NCI-H748 treated with DMSO at 0.1 percent for 48 hours (cell line): Measurements from ENCODE around the gene TBC1D1.

ENCODE experiments used
- DNase-seq: peaks from one replicate; lab custom pipeline; 2025; lab: John Stamatoyannopoulos, UW

TBC1D1 gene

DNA sequence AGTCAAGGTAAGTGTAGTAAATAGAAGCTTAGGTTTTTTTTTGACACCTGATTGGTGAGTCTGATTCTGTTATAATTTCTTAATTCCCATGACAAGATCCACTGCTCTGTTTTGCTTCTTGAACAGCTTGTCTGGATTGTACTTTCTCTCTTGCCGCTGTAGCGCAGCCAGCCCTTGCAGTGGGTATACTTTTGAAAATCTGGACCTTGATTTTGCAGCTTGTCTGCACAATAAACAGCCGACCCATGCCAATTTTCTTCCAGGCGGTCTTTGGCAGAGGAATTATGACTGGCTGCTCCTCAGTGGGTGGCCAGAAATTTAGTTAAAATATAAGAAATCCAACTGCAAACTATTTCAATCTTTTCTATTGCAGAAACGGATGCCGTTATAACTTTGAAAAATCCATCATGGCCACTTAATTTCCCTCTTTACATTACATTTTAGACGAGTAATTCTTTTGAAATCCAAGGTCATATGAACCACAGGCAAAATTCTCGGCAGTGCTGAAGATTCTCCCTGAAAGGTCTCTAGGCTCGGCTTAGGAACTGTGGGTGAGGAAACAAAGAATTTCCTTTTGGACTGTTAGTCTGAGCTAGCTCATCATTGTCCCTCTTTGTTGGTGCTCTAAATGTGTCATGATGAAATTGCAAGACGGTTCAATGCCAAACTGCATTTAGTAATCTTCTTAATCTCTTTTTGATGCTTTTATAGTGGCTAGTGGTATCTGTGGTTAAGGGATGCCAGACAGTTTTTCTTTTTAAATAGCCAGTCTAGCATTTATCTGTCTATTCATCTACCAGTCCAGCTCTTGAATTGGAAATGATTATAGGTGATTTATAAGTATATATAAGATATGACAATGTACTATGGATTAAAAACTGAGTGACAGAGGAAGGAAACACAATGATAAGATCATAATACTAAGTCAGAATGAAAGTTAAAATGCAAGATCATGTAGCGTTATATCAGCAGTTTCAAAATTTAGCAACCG, 37.8 kb downstream of the TBC1D1 start:
- DNase-seq, result no peak

DNA sequence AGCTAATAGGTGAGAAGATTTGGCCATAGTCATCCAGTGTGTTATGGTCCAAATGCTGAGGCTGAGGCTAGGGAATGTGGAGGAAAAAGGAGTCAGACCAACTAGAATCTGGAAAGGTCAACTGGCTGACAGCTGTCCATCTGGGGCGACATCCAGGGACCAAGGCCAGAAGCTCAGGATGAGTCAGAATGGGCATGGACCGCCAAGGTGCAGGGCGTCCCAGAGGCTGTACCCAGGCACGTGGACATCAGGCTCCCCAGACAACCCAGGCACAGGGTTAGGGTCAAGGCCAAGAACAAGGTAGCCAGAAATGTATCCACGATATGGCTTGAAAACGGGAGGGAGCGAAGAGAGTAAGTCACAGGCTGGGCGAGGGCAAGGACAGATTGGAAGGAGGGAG, 43.2 kb downstream of the TBC1D1 start:
- DNase-seq, result no peak

DNA sequence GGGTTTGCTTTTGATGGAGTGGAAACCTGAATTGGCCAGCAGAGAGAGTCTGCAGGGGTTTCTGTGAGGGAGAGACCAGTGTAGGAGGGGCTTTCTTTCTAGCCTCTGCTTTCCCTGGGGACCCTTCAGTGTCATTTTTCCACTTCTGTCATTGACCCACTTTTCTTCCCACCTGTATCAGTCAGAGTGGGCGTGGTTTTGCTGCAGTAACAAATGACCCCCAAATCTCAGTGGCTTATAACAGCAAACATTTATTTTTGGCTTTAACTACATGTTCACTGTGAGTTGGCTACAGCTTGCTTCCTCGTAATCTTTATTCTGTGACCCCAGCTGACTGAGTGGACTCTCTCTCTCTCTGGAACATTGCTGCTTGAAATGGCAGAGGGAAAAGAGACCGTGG, 43.7 kb downstream of the TBC1D1 start:
- DNase-seq, result no peak

DNA sequence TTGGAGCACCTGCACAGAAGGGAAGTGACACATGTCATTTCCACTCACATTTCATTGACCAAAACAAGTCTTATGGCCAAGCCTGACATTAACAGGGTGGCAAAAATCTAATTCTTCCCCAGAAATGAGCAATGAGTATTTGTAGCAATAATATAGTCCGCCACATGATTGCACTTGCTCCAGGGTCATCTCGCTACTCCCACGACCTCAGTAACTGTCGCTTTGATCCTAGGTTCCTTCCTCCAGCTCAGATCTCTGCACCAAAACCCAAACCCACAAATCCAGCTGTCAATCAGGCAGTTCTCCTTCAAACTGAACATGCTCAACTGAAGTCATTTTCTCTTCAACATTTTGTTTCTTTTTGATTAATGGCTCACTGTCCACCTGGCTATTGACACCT, 44.1 kb downstream of the TBC1D1 start:
- no peak for DNase-seq

DNA sequence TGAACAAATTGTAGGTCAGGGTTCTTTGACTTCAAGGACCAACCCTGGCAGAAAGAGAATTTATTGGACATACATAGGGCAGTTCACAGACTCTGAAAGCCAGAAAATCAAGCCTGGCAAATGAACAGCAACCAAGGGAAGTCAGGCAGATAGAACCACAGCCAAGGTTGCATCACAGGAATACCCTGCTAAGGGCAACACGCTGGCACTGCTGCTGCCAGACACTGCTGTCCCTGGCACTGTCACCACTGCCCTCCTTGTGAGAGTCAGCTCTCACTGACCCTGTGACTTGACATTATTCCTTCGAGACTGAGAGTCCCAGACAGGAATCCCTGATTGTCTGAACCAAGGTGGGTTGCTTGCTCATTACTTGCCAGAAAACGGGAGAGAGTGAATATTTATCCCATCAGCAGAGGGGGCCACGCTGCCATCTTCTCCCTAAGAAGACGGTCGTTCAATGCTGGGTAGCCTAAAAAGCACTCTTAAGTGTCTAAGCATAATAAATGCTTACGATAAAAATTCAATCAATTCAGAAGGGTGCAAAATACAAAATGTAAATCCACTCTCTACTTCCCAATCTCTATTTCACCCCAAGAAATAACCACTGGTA, 46.1 kb downstream of the TBC1D1 start:
- no peak for DNase-seq

DNA sequence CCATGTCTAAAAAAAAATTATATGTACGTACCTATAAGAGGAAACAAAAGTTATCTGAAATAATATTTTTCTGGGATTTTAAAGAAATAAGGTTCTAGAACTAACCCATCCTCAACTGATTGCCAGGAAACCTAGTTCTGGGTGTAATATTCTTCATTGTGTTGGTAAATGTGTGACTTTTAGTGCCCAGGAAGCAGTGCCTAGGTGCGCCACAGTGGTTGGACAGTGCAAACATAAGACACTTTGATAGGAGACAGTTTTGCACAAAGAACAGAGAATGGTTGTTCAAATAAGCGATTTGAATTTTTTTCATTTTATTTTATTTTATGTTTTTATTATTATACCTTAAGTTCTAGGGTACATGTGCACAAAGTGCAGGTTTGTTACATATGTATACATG, 47.3 kb downstream of the TBC1D1 start:
- no peak for DNase-seq

DNA sequence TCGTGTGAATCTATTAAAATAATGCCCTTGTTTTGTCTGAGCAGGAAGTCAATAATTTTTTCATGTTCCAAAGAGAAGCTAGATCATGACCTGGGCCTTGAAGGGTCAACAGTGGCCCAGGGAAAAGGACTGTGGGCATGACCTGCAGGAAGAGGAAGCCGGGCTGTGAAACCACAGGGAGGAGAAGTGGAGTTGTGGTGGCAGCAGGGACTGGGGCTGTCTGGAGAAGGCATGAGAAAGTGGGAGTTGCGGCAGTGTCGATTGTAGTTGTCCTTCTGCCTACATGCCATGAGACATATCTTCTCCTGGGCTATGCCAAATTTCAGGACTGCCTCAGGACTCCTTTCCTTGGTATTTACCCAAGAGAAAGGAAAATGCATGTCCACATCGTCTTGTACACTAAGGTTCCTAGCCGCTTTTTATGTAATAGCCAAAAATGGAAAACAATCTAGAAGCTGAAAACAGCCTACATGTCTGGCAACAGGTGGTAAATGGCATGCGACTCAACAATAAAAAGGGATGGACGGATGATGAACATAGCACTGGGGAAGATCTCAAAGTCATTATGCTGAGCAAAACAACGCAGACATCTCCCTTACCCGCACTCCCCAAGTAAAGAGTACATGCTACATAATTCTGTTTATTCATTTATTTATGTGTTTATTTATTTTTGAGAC, 55.8 kb downstream of the TBC1D1 start:
- DNase-seq, result no peak

DNA sequence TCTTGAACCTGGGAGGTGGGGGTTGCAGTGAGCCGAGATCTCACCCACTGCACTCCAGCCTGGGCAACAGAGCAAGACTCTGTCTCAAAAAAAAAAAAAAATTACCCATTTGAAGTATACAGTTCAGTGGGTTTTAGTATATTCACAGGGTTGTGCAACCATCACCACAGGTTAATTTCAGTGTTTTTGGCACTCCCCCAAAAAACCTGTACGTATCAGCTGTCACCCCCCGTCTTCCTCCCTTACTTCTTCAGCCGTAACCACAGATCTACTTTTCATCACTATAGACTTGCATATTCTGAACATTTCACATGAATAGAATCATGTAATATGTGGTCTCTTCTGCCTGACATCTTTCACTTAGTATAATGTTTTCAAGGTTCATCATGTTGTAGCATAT, 57.7 kb downstream of the TBC1D1 start:
- DNase-seq, result no peak

DNA sequence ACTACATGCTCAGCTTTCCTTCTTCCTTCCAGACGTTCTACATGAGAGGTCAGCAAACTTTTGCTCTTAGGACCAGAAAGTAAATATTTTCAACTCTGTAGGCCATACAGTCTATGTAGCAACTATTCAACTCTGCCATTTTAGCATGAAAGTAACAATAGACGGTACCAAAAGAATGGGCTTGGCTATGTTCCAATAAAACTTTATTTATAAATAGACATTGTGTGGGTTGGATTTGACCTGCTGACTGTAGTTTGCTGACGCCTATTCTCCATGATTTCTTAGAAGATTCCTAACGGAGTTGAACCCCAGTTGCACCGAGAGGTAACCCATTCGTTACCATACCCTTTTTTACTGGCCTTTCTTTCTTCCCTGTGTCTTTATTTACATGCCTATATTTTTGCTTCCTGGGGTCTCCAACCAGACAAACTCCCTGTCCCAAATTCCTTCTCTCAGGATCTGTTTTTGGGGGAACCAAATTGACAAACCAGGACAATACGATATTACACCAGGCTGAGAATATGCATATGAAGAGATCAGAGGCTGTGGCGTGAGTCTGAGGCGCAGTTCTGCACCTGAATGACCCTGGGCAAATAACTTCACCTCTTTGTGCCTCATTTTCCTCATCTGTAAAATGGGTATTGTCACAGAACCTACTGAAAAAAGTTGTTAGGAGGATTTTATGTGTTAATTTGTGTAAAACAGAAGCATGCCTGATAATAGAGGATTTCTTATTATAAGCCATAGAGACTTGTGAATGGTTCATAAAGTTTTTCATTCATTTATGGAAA, 58.9 kb downstream of the TBC1D1 start:
- DNase-seq, result no peak

DNA sequence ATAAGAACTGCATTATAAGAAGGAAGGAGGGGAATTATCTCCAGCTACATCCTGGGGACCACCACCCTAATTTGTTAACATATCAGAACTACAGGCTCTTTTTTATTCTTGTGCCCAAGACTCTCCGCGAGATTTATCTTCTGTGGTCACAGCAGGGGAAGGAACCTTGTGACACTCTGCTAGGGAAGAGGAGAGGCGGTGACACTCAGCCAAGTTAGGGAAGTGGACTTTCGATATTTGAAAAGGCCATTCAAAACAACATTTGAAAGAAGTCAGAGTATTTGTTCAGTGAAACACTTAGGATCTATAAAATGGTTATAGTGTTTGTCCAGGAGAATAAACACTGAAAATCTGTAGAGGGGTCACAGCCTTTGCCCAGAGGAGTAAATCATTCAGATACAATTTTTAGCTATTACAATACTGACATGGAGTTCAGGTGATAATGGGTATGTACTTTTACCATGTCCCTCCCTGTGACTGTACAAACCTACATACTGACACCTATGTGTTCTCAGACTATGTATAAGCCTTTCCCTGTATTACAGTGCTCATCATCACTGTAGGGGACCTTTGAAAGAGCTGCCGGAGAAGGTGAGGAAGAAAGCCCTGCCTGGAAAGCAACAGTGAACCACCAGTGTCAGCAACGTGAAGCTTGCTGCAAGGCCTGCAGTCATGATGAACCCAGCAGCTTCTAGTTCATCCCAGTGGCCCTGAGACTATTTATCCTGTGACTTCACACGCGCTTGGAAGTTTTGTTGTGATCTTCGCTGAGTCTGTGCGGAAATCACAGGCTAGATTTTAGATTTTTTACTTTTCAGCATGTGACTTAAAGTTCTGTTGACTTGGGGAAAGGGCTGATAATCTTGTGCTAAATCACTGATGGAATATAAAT, 60.8 kb downstream of the TBC1D1 start:
- DNase-seq, result no peak

DNA sequence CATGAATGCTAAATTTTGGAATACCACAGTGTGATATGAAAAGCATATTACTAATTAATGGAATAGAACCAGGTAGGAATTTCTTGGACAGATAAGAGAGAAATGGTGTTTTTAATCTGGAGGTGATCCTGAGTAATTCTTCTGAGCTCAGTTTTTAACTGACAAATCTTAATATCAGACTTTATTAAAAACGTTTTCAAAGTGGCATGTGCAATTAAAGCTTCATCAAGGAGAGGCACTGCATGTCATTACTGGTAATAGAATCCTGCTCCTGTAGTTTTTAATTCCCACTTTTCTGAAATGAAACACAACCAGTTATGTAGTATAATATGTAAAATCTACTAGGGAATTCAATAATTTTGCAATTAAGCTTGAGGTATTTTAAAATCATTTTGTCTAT, 62.3 kb downstream of the TBC1D1 start:
- no peak for DNase-seq

DNA sequence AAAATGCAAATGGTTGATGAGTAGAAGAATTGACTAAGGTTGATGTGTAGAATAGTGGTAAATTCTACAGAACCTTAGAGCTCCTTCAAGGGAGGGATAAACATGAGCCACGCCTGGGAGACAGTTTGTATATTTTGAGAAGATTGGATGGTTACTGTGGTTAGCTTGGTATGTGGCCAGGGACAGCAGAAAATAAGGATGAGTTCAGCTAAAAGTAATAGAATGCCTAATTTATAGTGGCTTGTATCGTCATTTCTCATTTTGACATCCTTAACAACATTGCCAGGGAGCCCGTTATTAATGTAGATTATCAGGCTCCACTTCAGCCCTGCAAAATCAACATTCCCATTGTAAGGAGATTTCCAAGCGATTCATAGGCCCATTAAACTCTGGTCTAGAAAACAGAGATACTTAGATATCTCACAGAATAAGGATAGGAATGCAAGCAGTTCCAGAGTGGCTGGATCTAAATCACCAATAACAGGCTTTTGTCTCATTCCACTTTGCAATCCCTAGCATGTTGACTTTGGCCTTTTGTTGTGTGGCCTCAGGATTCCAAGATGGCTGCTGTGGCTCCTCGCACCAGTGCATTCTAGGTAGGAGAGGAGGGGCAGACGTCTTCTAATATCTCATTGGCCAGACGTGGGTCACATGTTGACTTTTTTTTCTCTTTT, 62.9 kb downstream of the TBC1D1 start:
- DNase-seq, result no peak

DNA sequence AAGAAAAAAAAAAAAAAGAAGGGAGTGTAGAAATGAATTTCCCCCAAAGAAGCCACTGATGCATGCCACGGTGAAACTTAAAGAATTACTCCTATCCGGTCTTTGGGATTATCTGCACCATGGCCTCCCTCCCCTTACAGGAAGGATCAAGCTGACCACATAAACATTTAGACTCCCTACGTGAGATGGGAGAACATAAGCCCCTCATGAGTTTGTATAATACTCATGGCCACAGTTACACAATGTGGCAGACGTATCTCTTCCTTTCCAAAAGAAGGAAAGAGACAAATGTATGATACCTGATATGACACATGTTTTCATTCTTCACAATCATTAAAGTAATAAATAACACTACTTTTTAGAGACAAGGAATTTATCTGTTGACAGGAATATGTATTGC, 66.1 kb downstream of the TBC1D1 start:
- no peak for DNase-seq

DNA sequence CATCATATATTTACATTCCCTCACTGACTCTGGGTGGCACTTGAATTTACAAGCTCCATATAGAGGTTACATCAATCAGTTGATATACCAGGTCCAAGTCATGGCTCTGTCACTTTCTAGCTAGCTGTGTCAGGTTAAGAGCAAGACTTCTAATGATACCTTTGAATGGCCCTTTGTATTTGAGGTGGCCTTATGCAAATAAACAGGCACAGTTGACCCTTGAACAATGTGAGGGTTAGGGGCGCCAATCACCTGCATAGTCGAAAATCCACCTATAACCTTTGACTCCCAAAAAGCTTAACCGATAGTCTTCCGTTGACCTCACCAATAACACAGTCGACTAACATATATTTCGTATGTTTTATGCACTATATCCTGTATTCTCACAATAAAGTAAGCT, 68.0 kb downstream of the TBC1D1 start:
- DNase-seq, result no peak

DNA sequence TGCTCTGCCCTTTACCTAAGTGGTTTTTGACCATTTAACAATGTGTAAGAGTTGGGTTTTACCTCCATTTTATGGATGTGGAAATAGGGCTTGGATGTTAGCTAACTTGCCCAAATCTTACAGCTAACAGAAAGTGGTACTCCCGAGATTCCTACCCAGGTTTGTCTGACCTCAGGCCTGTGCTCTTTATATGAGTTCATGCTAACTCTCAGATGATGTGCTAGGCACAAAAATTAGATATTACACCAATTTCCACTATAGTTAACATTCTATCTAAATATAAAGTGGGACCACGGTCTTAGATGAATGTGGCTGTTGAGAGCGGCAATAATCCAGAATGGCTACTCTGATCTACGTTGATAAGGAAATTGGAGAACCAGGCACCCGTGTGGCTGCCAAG, 69.2 kb downstream of the TBC1D1 start, which contains the start of gene PTTG2:
TSS of gene PTTG2 (plus strand) at position 301 of the 400 bp plus-strand sequence. CDS start at position 338, 37 bp downstream.
- DNase-seq, result no peak

DNA sequence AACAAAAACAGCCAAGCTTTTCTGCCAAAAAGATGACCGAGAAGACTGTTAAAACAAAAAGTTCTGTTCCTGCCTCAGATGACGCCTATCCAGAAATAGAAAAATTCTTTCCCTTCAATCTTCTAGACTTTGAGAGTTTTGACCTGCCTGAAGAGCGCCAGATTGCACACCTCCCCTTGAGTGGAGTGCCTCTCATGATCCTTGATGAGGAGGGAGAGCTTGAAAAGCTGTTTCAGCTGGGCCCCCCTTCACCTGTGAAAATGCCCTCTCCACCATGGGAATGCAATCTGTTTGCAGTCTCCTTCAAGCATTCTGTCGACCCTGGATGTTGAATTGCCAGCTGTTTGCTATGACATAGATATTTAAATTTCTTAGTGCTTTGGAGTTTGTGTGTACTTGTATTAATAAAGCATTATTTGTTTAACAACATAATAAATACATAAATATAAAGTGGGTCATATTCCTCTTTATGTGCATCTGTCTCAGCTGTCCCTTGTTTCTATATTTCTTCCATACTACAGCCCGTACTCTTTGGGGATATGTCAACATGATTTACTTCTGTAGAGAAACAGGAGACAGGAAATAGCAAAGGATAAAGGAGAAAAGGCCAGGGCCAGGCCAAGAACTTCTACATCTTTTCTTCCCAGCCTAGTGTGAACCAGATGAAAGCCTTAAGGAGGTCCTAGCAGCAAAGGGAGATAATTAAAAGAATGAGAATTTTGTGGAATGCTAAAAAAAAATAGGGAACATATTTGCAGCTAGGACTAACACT, 70.0 kb downstream of the TBC1D1 start:
- DNase-seq, result no peak

DNA sequence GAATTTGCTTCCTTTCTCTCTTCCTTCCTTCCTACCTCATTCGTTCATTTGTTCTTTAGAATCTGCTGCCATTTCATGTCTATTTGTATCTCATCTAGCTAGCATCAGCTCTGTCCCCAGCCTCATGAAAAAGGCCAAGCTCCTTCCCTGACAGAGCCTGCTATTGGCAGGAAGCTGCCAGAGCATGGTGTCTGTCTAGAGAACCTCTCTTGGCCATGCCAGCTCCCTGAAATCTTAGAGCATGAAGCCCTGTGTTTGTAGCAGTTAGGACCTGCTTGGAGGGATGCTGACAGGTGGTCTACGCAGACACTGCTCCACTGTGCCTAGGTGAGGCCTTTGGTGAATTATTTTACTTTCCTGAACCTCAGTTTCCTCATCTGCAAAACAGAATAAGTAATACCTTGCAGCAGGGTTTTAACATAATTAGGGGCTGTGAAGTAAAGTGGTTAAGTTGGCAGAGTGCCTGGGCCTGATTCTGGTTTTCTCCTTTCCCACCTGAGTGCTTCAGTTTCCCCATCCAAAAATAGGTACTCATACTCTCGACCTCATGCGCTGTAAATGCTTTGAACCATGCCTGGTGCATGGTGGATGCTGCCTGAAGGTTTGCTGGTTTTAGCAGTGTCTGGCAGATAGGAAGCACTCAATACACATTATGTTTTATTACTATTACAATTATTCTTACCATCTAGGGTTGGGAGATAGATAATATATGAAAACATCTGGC, 74.0 kb downstream of the TBC1D1 start:
- no peak for DNase-seq

DNA sequence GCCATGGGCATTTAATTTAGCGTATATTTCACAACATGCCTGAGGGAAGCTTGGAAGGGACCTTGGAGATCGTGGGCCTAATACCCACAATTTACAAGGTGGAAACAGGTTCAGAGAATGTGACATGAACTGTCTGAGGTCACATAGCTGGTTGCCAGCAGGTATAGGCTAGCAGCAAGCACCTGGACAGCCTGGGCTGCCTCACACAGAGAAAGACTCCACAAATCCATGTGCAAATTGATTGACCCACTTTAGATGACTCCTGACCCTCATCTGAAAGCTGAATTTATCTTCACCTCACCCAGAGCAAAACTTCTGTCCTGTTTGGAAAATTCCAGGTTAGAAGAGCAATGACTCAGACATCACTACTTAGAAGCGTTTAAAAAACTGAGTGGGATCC, 75.2 kb downstream of the TBC1D1 start:
- no peak for DNase-seq

DNA sequence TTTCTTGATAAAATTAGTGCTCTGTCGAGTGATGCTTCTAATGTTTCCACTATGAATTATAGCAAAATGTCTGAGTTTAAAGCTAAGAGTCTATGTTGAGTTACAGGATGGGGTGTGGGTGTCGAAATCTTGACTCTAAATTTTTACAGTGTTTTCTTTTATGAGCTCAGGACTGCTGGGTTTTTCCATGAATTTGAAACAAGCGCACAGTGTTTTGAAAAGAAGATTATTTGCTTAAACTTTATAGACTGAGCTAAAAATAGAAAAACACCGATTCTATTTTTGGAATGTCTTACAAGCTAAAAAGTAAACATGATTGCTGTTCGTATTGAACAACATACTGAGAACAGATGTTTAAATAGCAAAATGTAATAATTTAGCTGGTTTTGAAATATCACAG, 76.9 kb downstream of the TBC1D1 start:
- DNase-seq, result no peak
